GM19099 (cell line): Measurements from ENCODE around the gene HHATL.

ENCODE experiments used
- POLR2A ChIP-seq: IDR thresholded peaks from 3 replicates; pipeline ENCODE4 v1.6.1; 2011; ENCODE audit warnings: low read depth; ENCODE audit not compliant: insufficient read length; ENCODE audit errors: extremely low read depth

HHATL gene

DNA sequence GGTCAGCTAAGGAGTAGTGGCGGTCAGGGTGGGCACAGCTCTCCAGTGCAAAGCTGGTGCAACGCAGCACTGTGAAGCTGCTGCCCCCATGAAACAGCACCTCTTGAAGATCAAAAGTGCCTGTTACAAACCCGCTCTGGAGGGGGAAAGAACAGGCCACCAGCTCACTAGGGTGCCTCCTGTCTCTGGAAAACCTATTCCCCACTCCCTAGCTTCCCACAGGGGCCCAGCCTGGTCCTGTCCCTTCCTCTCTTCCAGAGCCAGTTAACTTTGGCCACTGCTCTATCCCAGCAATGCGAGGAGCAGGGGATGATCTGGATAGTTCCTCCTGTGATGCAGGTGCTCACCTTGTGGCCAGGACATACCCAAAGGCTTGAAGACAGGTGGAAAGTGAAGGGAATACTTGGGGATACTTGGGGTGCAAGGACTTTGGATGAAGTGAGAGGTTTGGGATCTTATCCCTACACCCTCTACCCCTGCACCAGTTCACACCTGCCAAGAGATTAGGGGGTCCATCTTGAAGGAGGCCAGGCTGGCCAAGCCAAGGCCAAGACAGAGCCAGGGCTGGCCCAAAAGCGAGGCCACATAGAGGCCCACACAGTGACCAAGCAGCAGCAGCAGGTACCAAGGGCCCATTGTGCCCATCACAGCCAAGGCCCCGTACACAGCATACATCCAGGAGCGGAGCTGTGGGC lies 4.2 kb downstream of the HHATL start:
- no peak for TF ChIP-seq POLR2A

DNA sequence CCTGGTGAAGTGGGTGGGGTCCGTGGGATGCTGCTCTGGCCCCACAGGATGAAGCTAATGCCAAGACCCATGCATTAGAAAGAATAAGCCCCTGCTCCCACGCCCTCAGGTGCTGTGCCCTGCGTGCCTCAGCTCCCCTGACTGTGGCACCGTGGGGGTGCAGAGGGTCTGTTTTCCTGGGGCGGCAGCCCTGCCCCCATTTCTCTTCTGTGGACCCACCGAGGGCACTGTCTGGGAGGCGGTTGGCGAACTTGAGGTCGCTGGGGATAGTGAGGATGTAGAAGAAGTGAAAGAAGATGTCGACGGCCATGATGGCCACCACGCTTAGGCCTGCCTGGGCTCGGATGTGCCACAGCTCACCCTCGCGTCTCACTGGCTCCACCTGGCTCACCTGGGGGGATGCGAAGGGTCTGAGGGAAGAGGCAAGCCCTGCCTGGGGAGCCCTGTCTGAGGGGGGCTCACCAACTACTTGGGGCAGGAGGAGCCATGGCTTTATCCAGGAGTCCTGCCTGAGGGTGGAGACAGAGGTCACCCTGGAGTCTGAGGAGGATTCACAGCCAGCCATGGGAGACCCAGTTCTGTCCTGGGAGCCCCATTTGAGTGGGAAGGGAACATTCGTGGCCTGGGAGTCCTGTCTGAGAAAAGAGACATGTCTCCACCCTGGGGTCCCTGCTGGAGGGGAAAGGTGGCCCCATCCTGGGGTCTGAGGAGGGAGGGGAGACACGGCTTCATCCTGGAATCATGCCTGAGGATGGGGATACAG lies 5.1 kb downstream of the HHATL start:
- no peak for TF ChIP-seq POLR2A

DNA sequence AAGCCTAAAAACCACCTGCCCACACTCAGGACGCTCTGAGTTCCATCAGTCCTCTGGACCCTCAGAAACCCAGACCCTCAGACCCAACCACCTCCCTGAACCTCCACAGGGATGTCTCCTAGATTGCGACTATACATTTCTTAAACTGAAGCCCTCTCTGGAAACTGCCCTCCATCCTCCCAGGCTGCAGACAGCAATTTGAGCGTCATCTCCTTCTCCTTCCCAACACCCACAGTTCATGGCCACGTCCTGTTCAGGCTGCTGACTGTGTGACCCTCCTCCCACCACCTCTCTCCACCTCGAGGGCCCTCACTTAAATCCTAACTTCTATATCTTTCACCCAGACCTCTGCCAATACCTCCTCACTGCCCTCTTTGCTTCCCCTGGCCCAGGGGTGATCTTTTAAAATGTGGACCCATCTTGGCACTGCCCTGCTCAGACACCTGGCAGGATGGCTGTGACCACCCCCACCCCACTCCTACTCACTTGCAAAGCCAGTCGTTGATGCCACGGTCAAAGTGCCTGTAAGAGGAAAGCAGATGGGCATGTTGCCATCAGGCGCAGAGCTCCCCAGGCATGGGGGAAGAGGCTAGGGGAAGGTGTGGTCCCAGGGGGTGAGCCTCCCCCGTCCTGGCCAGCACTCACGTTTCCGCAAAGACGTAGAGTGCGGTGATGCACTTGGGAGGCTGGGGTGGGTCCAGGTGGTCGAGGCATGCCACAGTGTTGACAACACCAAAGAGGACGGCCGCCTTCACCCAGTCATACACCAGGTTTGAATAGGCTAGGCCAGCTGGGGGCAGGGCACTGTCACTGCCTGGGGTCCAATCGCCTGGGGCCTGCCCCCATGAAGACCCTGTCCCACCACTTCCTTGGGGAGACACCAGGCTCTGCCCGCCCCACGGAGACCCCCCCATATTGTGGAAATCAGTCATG lies 6.0 kb downstream of the HHATL start:
- no peak for TF ChIP-seq POLR2A

DNA sequence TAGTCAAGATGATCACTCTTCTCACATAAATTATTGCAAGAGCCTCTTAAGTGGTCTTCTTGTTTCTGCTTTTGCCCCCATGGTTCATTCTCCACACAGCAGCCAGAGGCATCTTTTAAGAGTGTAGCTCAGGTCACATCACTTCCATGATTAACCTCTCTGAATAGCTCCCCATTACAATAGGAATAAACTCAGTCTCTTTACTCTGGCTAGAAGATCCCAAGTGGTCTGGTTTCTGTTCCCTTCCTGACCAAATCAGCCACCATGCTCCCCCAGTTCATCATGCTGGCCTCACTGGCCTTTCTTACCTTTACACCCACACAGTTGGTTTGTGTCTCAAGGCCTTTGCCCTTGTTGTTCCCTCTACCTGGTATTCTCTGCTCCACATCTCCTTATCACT lies 8.2 kb downstream of the HHATL start:
- TF ChIP-seq POLR2A = no peak

DNA sequence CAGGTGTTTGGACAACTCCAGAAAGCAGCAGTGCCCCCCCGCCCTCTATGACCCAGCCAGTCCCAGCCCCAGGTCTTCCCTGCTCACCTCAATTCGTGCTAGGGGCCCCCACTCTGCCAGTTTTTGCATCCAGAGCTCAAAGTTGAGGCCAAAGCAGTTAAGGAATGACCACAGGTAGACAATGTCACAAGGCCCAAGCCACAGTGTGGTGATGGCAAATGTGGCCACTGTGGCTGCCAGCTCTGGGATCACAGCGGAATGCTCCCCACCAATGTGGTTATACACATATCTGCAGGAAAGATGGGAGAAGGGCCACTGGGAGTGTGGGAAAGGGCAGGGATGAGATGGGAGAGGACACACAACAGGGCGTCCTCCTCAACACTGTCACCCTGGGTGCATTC lies 9.1 kb downstream of the HHATL start:
- no peak for TF ChIP-seq POLR2A

DNA sequence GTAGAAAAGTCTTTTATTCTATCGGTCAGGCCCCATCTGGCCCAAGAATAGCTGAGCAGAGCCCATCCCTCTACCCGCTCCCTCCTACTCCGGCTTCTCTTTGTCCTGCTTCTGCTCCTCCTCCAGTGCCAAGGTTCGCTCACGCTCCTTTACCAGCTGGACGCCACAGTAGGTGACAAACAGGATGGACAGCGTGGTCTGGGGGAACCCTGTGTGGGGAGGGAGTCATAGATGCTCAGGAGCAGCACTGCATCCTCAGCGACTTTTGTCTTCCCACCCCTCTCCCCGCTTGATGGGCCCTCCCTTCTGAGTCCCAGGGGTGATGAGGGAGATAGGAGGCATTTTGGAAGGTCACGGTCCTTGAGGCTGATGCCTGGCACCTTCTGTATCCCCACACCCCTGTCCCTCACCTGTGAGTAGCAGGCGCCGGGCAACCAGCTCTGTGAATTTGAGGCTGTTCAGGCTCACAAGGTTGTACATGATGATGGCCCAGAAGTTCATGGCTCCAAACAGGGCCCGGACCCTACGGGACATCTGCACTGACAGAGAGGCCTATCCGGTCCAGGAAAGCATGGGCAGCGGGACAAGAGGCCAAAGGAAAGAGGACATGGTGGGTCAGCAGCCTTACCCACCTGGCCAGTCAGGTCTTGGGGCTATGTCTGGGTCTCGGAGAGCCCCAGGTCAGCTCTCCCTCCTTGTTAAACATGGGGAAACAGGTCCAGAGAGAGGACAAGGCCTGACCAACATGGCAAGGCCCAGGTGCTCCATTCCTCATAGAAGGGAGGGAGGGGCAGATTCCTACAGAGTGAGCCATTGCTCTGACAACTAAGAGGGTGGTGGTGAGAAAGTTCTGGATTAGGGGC lies 9.7 kb downstream of the HHATL start:
- no peak for TF ChIP-seq POLR2A

DNA sequence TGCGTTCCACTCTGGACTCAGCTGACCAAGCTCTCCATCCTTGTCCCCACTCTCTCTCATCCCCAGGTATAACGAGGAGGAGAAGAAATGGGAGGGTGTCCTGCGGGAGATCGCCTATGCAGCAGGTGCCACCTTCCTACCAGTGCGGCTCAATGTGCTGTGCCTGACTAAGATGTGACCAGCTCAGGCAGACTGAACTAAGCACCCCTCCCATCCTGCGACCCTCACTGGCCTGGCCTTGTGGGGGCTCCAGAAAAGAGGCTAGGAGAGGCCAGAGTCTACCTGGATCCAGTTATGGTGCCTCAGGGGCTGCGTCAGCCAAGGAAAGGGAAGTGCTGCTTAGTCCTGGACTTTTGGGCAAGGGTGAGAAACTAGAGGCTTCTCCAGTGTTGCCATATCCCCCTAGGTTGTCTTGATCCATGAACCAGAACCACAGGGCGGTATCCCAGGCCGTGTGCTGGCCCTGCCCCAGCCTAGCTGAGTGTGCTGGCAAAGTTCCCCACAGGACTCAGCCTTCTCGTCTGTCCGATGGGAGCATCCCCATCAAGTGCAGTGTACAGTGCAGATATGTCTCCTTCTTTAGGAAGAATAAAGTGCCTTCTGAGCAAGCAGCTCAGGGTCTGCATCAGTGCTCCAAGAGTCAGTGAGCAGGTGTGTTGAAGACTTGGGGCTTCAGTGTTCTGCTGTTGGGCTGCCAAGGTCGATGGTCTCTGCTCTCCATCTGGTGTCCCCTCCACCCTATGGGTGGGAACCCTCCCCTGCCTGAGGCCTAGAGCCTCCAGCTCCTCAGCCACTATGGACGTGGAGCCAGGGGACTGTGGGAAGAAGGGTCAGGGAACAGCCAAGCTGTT lies 10.6 kb downstream of the HHATL start:
- TF ChIP-seq POLR2A = no peak

DNA sequence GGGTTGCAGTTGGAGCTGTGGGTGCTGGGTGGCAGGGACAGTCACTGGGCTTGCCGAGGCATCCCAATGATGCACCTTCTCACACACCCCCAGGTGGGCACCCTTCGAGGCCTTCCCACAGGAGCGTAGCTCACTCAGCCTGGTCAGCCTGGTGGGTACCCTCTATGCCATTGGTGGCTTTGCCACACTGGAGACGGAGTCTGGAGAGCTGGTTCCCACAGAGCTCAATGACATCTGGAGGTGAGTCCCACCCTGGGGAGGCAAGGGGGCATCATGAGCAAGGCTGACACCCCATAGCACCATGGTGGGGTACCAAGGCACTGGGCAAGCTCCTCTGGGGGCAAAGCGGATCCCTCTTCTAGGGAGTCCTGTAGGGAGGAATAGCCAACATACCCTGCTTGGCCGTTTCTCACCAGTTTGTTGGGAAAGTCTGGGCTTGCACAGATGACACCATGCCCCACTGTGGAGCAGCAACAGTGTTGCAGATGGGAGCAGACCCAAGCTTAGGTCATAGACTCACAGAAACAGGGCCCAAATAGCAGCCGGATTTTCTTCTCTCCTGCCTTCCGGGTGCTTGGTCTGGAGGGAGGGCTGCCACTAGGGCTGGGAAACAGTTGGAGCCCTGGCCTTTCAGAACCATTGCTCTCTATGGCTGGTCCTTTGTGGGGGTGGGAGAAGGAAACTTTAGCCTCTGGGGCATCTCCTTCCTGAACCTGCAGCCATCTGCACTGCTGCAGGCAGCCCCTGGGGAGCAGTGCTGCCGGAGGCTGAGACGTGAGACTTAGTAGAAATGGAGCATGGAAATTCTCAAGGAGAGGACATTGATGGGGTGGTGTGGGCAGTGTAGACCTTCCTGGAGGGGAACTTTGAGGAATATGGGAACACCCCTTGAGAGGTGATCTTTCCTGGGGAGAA lies 11.6 kb downstream of the HHATL start:
- no peak for TF ChIP-seq POLR2A

DNA sequence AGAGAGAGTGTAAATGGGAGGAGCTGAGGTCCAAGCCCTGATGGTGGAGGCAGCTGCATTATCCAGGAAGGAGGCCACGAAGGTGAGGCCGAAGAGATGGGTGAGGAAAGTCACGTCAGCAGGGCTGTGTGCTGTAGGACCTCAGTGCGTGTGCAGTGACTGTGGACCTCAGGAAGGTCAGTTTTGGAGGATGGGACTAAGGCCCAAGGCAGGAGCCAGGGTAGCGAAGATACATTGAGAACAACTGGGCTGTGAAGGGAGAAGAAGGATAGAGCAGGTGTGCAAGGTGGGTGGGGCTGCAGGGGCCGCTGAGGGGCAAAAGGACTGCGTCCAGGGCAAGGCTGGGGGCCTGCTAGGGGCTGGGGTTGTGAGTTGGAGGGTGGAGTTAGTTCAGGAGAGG lies 12.4 kb downstream of the HHATL start:
- no peak for TF ChIP-seq POLR2A

DNA sequence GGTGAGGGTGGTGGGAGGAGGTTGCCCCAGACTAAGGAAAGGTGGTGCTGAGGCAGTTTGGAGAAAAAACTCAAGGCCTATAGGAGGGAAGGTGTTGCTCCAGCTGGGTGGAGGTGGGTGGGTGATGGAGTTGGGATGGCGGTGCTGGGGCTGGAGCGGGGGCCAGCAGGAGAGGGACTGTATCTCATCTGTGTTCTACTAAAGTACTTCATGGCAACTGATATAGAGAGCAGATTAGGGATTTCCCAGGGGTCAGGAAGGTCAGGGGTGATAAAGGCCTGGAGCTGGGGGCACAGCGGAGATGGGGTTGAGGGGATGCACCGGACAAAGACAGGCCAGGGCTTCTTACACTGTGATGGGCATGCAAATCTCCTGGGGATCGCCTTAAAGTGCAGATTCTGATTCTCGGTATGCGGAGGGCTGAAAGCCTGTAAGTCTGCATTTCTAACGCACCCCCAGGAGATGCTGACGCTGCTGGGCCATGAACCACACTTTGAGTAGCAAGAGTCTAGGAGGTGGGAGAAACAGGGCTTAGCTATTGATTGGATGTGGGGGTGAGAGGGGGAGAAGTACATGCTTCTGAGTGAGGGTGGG lies 13.1 kb downstream of the HHATL start:
- TF ChIP-seq POLR2A = no peak

DNA sequence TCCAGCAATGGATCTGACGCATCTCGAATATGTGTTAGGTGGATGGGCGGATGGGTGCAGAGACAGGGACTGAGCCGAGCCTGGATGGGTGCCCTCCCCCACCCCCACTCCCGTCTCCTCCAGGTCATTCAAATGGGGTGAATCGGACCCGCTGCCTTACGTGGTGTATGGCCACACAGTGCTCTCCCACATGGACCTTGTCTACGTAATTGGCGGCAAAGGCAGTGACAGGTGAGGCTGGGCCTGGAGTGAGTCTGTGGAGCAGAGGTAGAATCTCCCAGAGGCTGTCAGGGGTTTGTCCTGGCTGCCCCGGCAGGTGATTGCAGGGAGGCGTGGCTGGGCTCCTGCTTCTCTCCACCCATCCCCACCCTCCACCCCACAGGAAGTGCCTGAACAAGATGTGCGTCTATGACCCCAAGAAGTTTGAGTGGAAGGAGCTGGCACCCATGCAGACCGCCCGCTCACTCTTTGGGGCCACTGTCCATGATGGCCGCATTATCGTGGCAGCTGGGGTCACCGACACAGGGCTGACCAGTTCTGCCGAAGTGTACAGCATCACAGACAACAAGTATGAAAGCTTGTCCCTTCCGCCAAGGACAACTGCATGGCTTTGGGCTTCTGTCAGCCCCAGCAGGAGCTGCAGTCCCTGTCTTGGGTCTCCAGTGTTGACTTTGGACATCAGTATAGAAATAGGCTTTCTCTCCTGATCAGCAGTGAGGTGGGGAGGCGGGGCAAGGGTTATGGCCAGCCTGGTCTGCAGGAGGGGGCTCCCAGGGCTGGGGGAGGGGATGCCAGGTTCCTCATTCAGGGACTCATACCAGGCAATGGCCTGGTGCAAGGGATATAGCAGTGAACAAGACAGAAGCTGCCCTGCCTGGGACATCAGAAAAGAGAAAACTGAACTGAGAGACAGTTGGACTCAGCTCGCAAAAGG lies 13.8 kb downstream of the HHATL start:
- no peak for TF ChIP-seq POLR2A
